GM19238 (cell line): ENCODE data around the gene CYP26B1.
A peak's percentile ranks its signal among the peaks of the same experiment; 100 is the strongest.

Source experiments
- DNase-seq: peaks from one replicate; pipeline ENCODE4 v3.0.0; 2011; ENCODE audit warnings: low spot score; ENCODE audit not compliant: insufficient read length

The CYP26B1 gene

GRCh38 chr2:72141881-72142451 lies 5.7 kb downstream of the CYP26B1 start:
- DNase-seq: no peak

GRCh38 chr2:72141032-72141645 lies 6.5 kb downstream of the CYP26B1 start:
- DNase-seq: no peak

GRCh38 chr2:72140621-72140960 lies 7.1 kb downstream of the CYP26B1 start:
- DNase-seq: no peak

- DNase-seq: no peak
Measured at GRCh38 chr2:72139874-72140620, 7.6 kb downstream of the CYP26B1 start.

GRCh38 chr2:72139471-72139873 lies 8.2 kb downstream of the CYP26B1 start:
- DNase-seq: no peak

- no peak for DNase-seq
Measured at GRCh38 chr2:72138921-72139381, 8.7 kb downstream of the CYP26B1 start.

GRCh38 chr2:72138011-72138881 lies 9.4 kb downstream of the CYP26B1 start:
- DNase-seq: no peak

- DNase-seq: peak; percentile 79
Measured at GRCh38 chr2:72137498-72138010, 10.1 kb downstream of the CYP26B1 start.

- no peak for DNase-seq
Measured at GRCh38 chr2:72136933-72137497, 10.6 kb downstream of the CYP26B1 start.

GRCh38 chr2:72136331-72136730 lies 11.3 kb downstream of the CYP26B1 start:
- no peak for DNase-seq

- no peak for DNase-seq
Measured at GRCh38 chr2:72135921-72136320, 11.7 kb downstream of the CYP26B1 start.

GRCh38 chr2:72134997-72135800 lies 12.5 kb downstream of the CYP26B1 start:
- no peak for DNase-seq

- DNase-seq: no peak
Measured at GRCh38 chr2:72134408-72134996, 13.2 kb downstream of the CYP26B1 start.

- no peak for DNase-seq
Measured at GRCh38 chr2:72133721-72134407, 13.8 kb downstream of the CYP26B1 start.

GRCh38 chr2:72132981-72133720 lies 14.5 kb downstream of the CYP26B1 start:
- no peak for DNase-seq

GRCh38 chr2:72131916-72132841 lies 15.5 kb downstream of the CYP26B1 start:
- DNase-seq: no peak

- no peak for DNase-seq
Measured at GRCh38 chr2:72131371-72131891, 16.2 kb downstream of the CYP26B1 start.
